GM19372 (cell line): ENCODE data around the gene SHH.

Source experiments
- ATAC-seq: cut with Tn5 transposase; IDR thresholded peaks from one replicate; pipeline ENCODE4 v1.9.1; 2021; ENCODE audit warnings: mild to moderate bottlenecking, low read depth, moderate library complexity; ENCODE audit not compliant: unreplicated experiment

Gene SHH

DNA sequence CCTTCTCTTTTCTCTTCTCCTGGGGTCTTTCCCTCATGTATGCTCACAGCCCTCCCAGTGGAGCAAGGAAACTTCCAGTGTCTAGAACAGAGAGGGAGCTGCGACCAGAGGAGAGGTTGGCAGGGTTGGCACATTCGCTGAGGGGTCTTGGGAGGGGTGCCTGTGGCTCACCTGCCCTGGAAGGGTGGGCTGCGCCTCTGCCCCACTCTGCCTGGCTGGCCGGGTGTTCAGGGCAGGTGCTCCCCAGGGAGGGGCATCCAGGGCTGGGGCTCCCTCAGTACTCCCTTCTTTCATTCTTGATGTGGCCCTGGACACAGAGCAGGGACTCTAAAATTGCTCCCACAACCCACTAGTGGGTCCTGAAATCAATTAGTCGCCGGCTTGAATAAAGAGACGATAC is 16.9 kb downstream of the SHH start:
- ATAC-seq: no peak

DNA sequence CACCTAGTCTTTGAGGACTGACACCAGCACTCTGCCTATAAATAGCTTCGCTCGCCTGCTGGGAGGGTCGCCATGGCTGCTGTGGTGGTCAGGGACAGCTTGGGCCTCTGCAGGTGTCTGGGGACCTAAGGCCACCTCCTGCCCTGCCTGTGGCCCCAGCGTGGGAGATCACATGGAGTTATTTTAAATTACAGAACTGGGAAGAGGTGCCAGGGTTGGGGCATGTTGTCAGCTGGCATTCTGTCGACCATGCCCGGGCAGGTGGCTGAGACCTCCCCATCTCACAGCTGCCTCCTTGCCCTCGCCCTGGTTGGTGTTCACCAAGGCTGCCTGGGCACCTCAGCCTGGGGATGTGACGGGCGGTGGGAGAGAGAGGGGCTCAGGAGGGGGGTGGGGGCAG is 18.1 kb downstream of the SHH start:
- ATAC-seq: no peak

DNA sequence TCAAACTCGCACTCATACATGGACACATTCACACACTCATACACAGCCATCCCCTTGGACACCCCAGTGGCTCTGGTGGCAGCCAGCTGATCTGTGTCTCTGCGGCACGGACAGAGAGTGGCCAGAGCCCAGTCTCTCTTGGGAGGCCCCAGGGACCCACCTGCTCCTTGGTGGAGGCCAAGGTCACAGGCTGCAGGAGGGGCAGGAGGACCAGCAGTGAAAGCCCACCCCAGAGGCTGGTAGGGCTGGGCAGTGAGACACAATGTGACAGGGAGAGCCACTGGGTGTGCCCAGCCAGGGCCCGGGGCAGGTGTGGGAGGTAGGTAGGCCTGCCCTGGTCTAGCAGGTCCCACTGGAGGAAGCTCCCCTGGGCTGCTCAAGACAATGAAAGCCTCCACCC is 18.5 kb downstream of the SHH start:
- ATAC-seq: no peak

GRCh38 chr7:155792999-155793560 is 19.2 kb downstream of the SHH start:
- no peak for ATAC-seq

DNA sequence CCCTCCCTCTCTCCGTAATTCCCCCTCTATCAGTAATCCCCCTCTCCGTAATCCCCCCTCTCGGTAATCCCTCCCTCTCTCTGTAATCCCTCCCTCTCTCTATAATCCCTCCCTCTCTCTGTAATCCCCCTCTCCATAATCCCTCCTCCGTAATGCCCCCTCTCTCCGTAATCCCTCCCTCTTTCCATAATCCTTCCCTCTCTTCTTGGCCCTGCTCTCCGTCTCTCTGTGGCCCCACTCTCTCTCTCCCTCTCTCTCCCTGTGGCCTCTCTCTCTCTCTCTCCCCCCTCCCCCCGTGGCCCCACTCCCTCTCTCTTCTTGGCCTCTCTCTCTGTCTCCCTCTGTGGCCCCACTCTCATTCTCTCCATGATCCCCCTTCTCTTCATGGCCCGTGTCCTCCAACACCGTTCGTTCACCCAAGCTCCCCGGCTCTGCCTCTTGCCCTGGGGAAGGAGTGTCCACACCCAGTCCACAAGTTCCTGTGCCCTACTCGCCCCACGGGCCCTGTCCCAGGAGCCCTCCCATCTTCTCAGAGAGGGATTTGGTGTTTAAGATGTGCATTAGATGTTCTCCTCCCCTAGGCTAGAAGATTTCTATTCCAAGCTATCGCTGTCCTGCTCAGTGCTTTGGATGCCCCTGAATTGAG is 19.8 kb downstream of the SHH start:
- no peak for ATAC-seq

DNA sequence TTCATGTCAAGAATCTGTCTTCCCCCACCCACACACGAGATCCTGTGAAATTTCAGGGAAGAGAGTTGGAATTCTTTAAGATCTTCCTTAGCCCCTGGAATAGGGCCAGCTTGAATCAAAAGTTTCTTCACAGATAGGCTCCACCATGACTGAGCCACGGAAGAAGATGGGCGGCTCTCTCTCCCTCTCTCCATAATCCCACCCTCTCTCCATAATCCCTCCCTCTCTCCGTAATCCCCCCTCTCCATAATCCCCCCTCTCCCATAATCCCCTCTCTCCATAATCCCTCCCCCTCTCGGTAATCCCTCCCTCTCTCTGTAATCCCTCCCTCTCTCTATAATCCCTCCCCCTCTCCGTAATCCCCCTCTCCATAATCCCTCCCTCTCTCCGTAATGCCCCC is 20.4 kb downstream of the SHH start:
- ATAC-seq: no peak

GRCh38 chr7:155791214-155791737 is 21.0 kb downstream of the SHH start:
- ATAC-seq: no peak

DNA sequence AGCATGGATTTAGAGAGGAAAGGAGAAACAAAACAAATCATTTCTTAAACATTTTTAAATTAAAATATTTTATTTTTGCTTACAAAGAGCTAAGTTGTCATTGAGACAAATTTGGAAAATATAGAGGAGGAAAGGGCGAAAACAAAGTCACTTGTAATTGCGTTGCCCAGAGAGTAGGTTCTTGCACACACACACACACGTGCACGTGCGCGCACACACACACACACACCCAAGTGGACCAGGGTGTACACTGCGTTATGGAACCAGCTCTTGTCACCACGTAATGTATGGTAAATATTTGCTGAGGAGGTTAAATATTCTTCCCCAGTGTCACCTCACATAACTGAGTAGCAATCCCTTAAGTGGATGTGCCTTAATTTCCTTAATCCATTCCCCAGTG is 21.6 kb downstream of the SHH start:
- no peak for ATAC-seq

DNA sequence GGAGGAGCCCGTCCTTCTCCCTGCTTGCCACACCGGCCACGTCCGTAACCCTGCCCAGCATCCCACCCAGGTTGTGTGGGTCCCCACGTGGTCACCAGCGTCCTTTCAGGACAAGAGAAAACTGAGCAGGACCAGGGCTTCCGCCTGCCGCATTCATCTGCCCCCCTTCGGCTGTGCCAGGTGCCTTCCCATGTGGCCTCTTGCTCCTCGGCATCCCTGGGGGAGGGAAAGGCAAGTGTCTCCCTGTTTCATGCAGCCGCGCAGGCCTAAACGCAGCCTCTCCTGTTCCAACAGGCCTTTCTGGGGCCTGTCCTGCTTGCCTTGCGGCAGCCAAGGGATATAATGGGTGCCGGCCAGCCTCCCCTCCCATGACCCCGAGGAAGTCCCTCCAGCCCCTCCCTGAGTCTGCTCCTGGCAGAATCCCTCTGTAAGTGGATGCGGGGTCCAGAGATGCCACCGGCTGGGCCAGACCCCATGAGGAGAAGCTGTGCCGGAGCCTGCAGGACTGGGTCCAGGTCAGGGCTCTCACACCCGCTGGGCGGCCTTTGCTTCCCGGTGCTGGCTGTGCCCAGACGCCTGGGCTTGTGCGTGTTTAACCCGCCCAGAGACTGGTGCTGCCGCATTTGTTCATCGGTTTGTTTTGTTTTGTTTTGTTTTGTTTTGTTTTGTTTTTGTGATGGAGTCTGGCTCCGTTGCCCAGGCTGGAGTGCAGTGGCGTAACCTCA is 23.1 kb downstream of the SHH start:
- no peak for ATAC-seq

DNA sequence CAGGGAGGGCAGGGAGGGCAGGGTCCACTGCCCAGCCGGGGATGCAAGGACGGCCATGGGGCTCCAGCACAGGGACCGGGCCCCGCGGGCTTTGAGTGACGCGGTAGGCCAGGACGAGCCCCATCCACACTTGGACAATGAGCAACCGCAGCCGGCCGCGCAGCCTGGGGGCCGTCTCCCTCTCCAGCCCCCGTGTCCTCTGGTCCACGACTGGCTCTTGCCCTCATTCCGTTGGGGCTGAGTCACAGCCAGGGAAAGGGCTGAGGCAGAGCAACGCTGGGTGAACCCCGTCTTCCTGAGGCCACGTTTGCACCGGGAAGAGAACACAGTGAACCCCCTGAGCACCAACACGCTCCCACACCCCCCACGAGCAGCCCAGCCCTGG is 23.7 kb downstream of the SHH start:
- ATAC-seq: no peak

DNA sequence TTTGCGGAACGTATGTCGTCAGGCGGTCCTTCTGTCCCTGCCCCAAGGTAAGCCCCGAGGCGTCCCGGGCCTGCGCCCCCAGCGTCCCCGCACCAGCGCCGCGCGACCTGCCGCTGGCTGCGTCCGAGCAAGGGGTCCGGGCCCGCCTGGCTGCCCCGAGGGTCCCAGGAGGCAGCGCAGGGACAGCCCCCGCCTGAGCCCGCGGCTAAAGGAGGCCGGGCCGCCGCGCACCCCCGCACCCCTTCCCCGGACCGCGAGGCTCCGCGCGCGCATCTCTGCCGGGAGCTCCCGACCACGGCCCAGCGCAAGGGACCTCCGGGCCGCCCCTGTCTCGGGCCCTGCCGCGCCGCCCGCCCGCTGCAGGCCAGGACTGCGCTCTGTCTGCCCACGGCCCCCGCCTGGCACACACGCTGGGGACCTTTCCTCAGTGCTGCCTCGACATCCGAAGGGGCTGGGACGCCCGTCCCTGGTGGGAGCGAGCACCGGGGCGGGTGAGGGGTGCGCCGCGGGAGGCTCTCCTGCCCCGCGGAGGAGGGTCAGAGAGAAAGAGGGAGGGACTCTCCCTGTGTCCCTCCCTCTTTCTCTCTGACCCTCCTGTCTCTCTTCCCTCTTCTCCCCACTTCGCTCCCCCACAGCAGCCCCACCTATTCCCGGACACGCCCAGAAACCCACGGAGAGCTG is 25.0 kb downstream of the SHH start:
- no peak for ATAC-seq

DNA sequence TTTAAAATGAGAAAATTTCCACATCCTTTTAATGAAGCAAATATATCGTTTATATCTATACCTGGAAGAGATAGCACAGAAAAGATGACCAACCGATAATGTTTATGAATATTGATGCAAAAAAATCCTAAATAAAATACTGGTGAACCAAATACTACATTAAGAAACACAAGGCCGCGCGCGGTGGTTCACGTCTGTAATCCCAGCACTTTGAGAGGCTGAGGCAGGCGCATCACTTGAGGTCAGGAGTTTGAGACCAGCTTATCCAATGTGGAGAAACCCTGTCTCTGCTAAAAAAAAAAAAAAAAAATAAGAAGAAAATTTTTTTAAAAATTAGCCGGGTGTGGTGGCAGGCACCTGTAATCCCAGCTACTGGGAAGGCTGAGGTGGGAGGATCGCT is 25.8 kb downstream of the SHH start:
- ATAC-seq: no peak

- no peak for ATAC-seq
Measured at GRCh38 chr7:155785536-155785935, 26.7 kb downstream of the SHH start.

DNA sequence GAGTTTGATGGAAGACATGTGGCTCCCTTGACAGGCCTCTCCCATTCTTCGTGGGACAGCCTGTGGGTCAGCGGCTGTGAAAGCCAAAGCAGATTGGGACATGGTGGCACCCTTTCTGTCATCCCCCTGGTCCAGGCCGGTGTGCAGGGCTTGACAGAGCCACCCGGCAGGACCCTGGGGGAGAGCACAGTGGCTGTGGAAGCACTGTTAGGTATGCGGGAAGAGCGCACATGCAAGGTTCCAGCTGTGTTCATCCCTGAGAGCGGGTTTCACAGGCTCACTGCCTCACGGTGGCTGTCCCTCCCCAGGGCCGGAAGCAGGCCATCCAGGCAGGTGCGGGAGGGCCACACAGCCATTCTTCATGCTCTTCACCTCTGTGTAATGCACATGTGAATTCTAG is 29.8 kb downstream of the SHH start:
- ATAC-seq: no peak

- ATAC-seq: no peak
Measured at GRCh38 chr7:155781433-155781832, 30.8 kb downstream of the SHH start.

- no peak for ATAC-seq
Measured at GRCh38 chr7:155780884-155781283, 31.4 kb downstream of the SHH start.

- no peak for ATAC-seq
Measured at GRCh38 chr7:155778349-155778748, 33.9 kb downstream of the SHH start.

DNA sequence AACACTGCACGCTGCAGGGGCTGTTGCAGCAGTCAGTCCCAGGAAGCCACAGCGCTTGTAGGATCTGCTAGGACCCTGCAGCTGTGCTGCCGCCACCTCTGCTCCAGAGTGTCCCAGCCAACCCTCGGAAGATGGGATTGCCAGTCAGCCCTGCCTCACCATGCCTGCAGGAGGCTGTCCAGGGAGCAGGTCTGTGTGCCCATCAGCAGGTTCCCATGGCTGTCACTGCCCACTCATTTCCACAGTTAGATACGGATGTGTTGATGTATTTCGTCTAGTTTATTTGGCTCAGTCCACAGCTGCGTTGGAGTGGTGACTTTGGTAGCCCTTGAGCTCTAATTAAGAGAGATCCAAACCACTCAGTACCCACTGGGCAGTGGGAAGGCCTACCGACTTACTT is 35.7 kb downstream of the SHH start:
- no peak for ATAC-seq

GRCh38 chr7:155775691-155776090 is 36.6 kb downstream of the SHH start:
- ATAC-seq: no peak

- ATAC-seq: no peak
Measured at GRCh38 chr7:155774947-155775346, 37.3 kb downstream of the SHH start.

GRCh38 chr7:155773531-155773930 is 38.7 kb downstream of the SHH start:
- no peak for ATAC-seq
